IMR-90 (cell line): ENCODE results near the gene RNF223. TPM values are rescaled to one million over a fixed set of nuclear protein-coding genes. Genes with fewer than 3 reads are reported as not detected.

Experiments
- ATAC-seq: fragments of 200-7000 bp; cut with Tn5 transposase; 2 replicates; pipeline ENCODE4 v1.9.1; 2020; ENCODE audit warnings: low read depth, mild to moderate bottlenecking, moderate library complexity
- BruUV-seq: library from RNA; stranded (reverse); fragments of 400-500 nt; replicated peaks from 2 replicates; lab custom pipeline; 2021; lab: Mats Ljungman, UMichigan
- CTCF ChIA-PET: fragments of 300-600 bp; formaldehyde crosslinking; extraction: SDS; loops from one replicate; lab custom pipeline; 2021; ENCODE audit warnings: antibody characterized with exemption; lab: Yijun Ruan, JAX
- POLR2A ChIA-PET: fragments of 300-600 bp; sonication (Branson Sonifier 250); formaldehyde crosslinking; loops from one replicate; lab custom pipeline; 2022; ENCODE audit warnings: antibody characterized with exemption; ENCODE audit not compliant: unreplicated experiment; lab: Charles Lee
- DNase-seq: peaks from one replicate; pipeline ENCODE4 v3.0.0; 2013
- H2AFZ ChIP-seq: replicated peaks from 2 replicates; pipeline ENCODE3; 2013; ENCODE audit warnings: low read length, mild to moderate bottlenecking; ENCODE audit not compliant: poor library complexity
- H2AK5ac ChIP-seq: 2 replicates; pipeline ENCODE4 v1.6.1; 2013; ENCODE audit warnings: low read depth, low read length, inconsistent platforms
- H2AK9ac ChIP-seq: replicated peaks from 2 replicates; pipeline ENCODE3; 2013; ENCODE audit warnings: mild to moderate bottlenecking, low read depth, low read length, moderate library complexity; ENCODE audit not compliant: poor library complexity
- H2BK120ac ChIP-seq: 2 replicates; pipeline ENCODE4 v1.6.1; 2013; ENCODE audit warnings: low read depth, low read length, inconsistent platforms
- H2BK15ac ChIP-seq: 3 replicates; pipeline ENCODE4 v1.6.1; 2013; ENCODE audit warnings: low read depth, low read length, inconsistent platforms
- H2BK20ac ChIP-seq: 2 replicates; pipeline ENCODE4 v1.6.1; 2013; ENCODE audit warnings: low read depth, mild to moderate bottlenecking, inconsistent platforms, low read length, moderate library complexity
- H2BK5ac ChIP-seq: 2 replicates; pipeline ENCODE4 v1.6.1; 2013; ENCODE audit warnings: mild to moderate bottlenecking, low read depth, low read length, inconsistent platforms; ENCODE audit not compliant: poor library complexity, severe bottlenecking
- H3K14ac ChIP-seq: replicated peaks from 2 replicates; pipeline ENCODE4 v1.6.1; 2013; ENCODE audit warnings: low read depth, low read length, inconsistent platforms
- H3K18ac ChIP-seq: 2 replicates; pipeline ENCODE4 v1.6.1; 2013; ENCODE audit warnings: low read depth, low read length, control low read depth
- H3K23ac ChIP-seq: 2 replicates; pipeline ENCODE4 v1.6.1; 2013; ENCODE audit warnings: low read depth, low read length, inconsistent platforms
- H3K27ac ChIP-seq: 2 replicates; pipeline ENCODE4 v1.5.1; 2013; ENCODE audit warnings: mild to moderate bottlenecking, control low read depth, low read length; ENCODE audit not compliant: insufficient read depth
- H3K27me3 ChIP-seq: 2 replicates; pipeline ENCODE4 v1.6.1; 2013; ENCODE audit warnings: low read length; ENCODE audit not compliant: control insufficient read depth, insufficient read depth
- H3K36me3 ChIP-seq: 2 replicates; pipeline ENCODE4 v1.6.1; 2013; ENCODE audit warnings: low read length, mixed read lengths; ENCODE audit not compliant: control insufficient read depth, insufficient read depth
- H3K4ac ChIP-seq: 2 replicates; pipeline ENCODE4 v1.6.1; 2013; ENCODE audit warnings: low read depth, low read length, inconsistent platforms
- H3K4me1 ChIP-seq: 2 replicates; pipeline ENCODE4 v1.6.1; 2013; ENCODE audit warnings: low read length, mixed read lengths; ENCODE audit not compliant: control insufficient read depth, insufficient read depth
- H3K4me2 ChIP-seq: 2 replicates; pipeline ENCODE4 v1.6.1; 2013; ENCODE audit warnings: low read depth, mild to moderate bottlenecking, control low read depth, low read length, moderate library complexity
- H3K4me3 ChIP-seq: 2 replicates; pipeline ENCODE4 v1.5.1; 2013; ENCODE audit warnings: low read depth, mild to moderate bottlenecking, control low read depth, low read length, moderate library complexity; ENCODE audit not compliant: insufficient read depth
- H3K56ac ChIP-seq: 2 replicates; pipeline ENCODE4 v1.6.1; 2013; ENCODE audit warnings: low read length, inconsistent platforms; ENCODE audit not compliant: insufficient read depth; ENCODE audit errors: extremely low read depth
- H3K79me1 ChIP-seq, 2 experiments: 2 replicates each; pipeline ENCODE4 v1.6.1; 2013; ENCODE audit warnings: low read length in 2 of 2, inconsistent platforms in 1 of 2, low read depth in 1 of 2
- H3K9ac ChIP-seq: 2 replicates; pipeline ENCODE4 v1.6.1; 2013; ENCODE audit warnings: low read depth, low read length, control low read depth
- H3K9me1 ChIP-seq: 2 replicates; pipeline ENCODE4 v1.6.1; 2013; ENCODE audit warnings: low read length, inconsistent platforms; ENCODE audit not compliant: insufficient read depth
- H3K9me3 ChIP-seq: 2 replicates; pipeline ENCODE4 v1.6.1; 2013; ENCODE audit warnings: low read length; ENCODE audit not compliant: control insufficient read depth, insufficient read depth
- H4K20me1 ChIP-seq: 2 replicates; pipeline ENCODE4 v1.6.1; 2013; ENCODE audit warnings: low read length, inconsistent platforms; ENCODE audit not compliant: insufficient read depth
- H4K5ac ChIP-seq: 2 replicates; pipeline ENCODE4 v1.6.1; 2013; ENCODE audit warnings: mild to moderate bottlenecking, low read depth, low read length, control low read depth
- H4K8ac ChIP-seq, 2 experiments: 2 replicates each; pipeline ENCODE4 v1.6.1; 2013; ENCODE audit warnings: low read depth in 2 of 2, low read length in 2 of 2, control low read depth in 1 of 2, inconsistent platforms in 1 of 2
- H4K91ac ChIP-seq: 2 replicates; pipeline ENCODE4 v1.6.1; 2013; ENCODE audit warnings: low read depth, low read length, inconsistent platforms; ENCODE audit not compliant: insufficient read depth
- CEBPB ChIP-seq: IDR thresholded peaks from 2 replicates; pipeline ENCODE4 v1.6.1; 2012; ENCODE audit warnings: low read depth, low read length, improper control_type of control experiment
- CHD1 ChIP-seq: IDR thresholded peaks from 2 replicates; pipeline ENCODE4 v1.6.1; 2012; ENCODE audit warnings: low read depth, low read length, improper control_type of control experiment
- FOS ChIP-seq: fragments of 150-350 bp; IDR thresholded peaks from 2 replicates; pipeline ENCODE4 v1.6.1; 2016; ENCODE audit warnings: low read depth, low read length
- MAFK ChIP-seq: IDR thresholded peaks from 2 replicates; pipeline ENCODE4 v1.6.1; 2012; ENCODE audit warnings: low read depth, low read length, improper control_type of control experiment
- MAZ ChIP-seq: IDR thresholded peaks from 2 replicates; pipeline ENCODE4 v1.6.1; 2012; ENCODE audit warnings: low read depth, mild to moderate bottlenecking, low read length, improper control_type of control experiment, moderate library complexity, borderline replicate concordance
- MXI1 ChIP-seq: IDR thresholded peaks from 2 replicates; pipeline ENCODE4 v1.6.1; 2012; ENCODE audit warnings: low read depth, mild to moderate bottlenecking, low read length, moderate library complexity, borderline replicate concordance
- NFE2L2 ChIP-seq: fragments of 150-350 bp; IDR thresholded peaks from 2 replicates; pipeline ENCODE4 v1.6.1; 2016; ENCODE audit warnings: low read depth, mild to moderate bottlenecking, low read length
- POLR2A ChIP-seq: IDR thresholded peaks from 2 replicates; pipeline ENCODE4 v1.6.1; 2012; ENCODE audit warnings: mild to moderate bottlenecking, low read depth, low read length
- RAD21 ChIP-seq: IDR thresholded peaks from 2 replicates; pipeline ENCODE4 v1.6.1; 2012; ENCODE audit warnings: low read length, improper control_type of control experiment
- RCOR1 ChIP-seq: IDR thresholded peaks from 2 replicates; pipeline ENCODE4 v1.6.1; 2012; ENCODE audit warnings: mild to moderate bottlenecking, low read length, improper control_type of control experiment; ENCODE audit not compliant: insufficient replicate concordance
- RFX5 ChIP-seq: IDR thresholded peaks from 2 replicates; pipeline ENCODE4 v1.8.0; 2012; ENCODE audit warnings: low read depth, mild to moderate bottlenecking, low read length, moderate library complexity
- SMC3 ChIP-seq: fragments of 150-350 bp; IDR thresholded peaks from 2 replicates; pipeline ENCODE4 v1.6.1; 2016; ENCODE audit warnings: low read depth, mild to moderate bottlenecking, antibody characterized with exemption, low read length, moderate library complexity
- USF2 ChIP-seq: fragments of 150-350 bp; IDR thresholded peaks from 2 replicates; pipeline ENCODE4 v1.6.1; 2017; ENCODE audit warnings: mild to moderate bottlenecking, antibody characterized with exemption, low read length, low read depth
- WGBS, 2 experiments: methylation state at CpG; one replicate each; pipeline versions ENCODE4 v1.1.5 to v1.1.7; 2013; ENCODE audit warnings: missing lambda C conversion rate in 2 of 2; ENCODE audit not compliant: insufficient read length in 1 of 2; ENCODE audit errors: extremely low coverage in 2 of 2; 5-methylcytosine and 5-hydroxymethylcytosine counted together
- dilution Hi-C: fragments of 300-500 bp; cut with HindIII; formaldehyde crosslinking; loops from one replicate; pipeline ENCODE4 v1.14.3; 2018; ENCODE audit warnings: low sequenced_read_pairs; ENCODE audit not compliant: unreplicated experiment
- in situ Hi-C: fragments of 300-500 bp; cut with MboI; formaldehyde crosslinking; loops from 3 replicates; pipeline ENCODE4 v1.14.3; 2019; ENCODE audit warnings: low sequenced_read_pairs, inconsistent platforms, mixed read lengths
- intact Hi-C: fragments of 100-400 bp; cut with micrococcal nuclease; formaldehyde crosslinking; loops from 2 replicates; pipeline ENCODE4 v1.10.0; 2022
- polyA plus RNA-seq, 3 experiments: library from polyadenylated mRNA; depleted of rRNA; stranded (reverse); fragments of >200 nt; gene quantifications; 2 replicates each; pipeline ENCODE4 v1.2.3, GENCODE V29; 2012; ENCODE audit warnings: low replicate concordance in 1 of 3
- total RNA-seq: library from RNA; depleted of rRNA; stranded (reverse); fragments of >200 nt; gene quantifications from 2 replicates; pipeline ENCODE4 v1.2.3, GENCODE V29; 2012
- TF ChIP-seq, protein P1 (sequence below): fragments of 150-350 bp; IDR thresholded peaks from 2 replicates; pipeline ENCODE4 v1.6.1; 2016; ENCODE audit warnings: low read depth, mild to moderate bottlenecking, low read length, moderate library complexity, borderline replicate concordance

The RNF223 gene
- total and polyA plus RNA-seq, 2 of the 4 experiments (the other 2 are of a cell fraction) = not detected

- TF ChIP-seq RFX5 = no peak
These were observed 12.1 kb upstream of the RNF223 start (continued) for GRCh38 chr1:1085911-1086841.

DNA sequence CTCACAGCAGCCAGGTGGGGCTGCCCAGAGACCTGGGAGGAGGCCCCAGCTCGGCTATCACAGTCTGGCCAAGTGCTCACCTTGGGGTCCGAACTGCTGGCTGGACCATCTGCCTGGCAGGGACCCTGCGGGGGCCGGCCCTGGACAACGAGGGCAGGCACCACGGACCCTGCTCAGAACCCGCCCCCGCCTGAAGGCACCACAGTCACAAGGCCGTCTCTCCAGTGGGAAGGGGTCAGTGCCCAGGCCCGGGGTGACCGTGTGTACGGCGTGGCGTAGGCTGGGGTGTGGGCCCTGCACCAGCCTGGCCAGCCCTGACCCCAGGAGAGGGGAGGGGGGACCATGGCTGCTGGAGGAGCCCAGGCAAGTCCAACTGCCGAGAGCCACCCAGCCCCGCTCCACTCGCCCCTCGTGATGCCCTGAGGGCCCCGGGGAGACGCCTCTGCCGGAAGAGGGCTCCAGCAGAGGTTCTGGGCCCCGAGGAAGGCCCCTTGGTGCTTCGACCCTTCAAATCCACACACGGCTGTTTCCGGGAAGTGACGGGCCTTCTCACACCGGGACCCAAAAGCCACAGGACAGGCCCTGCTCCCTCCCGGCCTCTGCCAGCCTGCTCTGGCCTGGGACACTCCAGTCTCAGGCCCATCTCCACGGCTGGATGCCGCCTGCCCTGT is 11.2 kb upstream of the RNF223 start:
- in situ Hi-C loops (no loop called here), dilution Hi-C loops (no loop called here), intact Hi-C loops (no loop called here)
- H2AK9ac ChIP-seq = no peak overlapping the region
- no peak overlapping the region for H3K9ac ChIP-seq
- no peak overlapping the region for H3K4me2 ChIP-seq
- ATAC-seq (no peak), DNase-seq (no peak)
- H2BK15ac ChIP-seq = no peak overlapping the region
- no TSS peak for BruUV-seq
- no peaks in the 10 kb centered on the region for H3K9me1 ChIP-seq
- H2AFZ ChIP-seq = no peak overlapping the region
- H3K9me3 ChIP-seq = no peaks in the 10 kb centered on the region
- H2AK5ac ChIP-seq = no peak overlapping the region
- H2BK20ac ChIP-seq = no peak overlapping the region
- no peak overlapping the region for H3K14ac ChIP-seq
- no peaks in the 10 kb centered on the region; the same call in 1 of the 2 replicates for H4K20me1 ChIP-seq
- no peak overlapping the region for H4K91ac ChIP-seq
- no peak overlapping the region for H3K23ac ChIP-seq
- ChIA-PET POLR2A (no interaction called here), CTCF (no interaction called here)
- H3K4me3 ChIP-seq = no peak overlapping the region
- H3K4ac ChIP-seq = no peak overlapping the region
- 94% methylated on average over 19 of the region's 30 CpGs; no CpG with 5 or more reads in 1 of the 2 experiments for WGBS, 2 experiments
- H4K5ac ChIP-seq = no peak overlapping the region
- no peak overlapping the region for H2BK120ac ChIP-seq
- H4K8ac ChIP-seq = no peak overlapping the region
- H3K36me3 ChIP-seq = peaks cover 4% of the 10 kb centered on the region
- H2BK5ac ChIP-seq = no peak overlapping the region
- no peaks in the 10 kb centered on the region for H3K27me3 ChIP-seq
- no peak overlapping the region for H3K56ac ChIP-seq
- no peak overlapping the region for H3K27ac ChIP-seq
- no peaks in the 10 kb centered on the region for H3K79me1 ChIP-seq
- H3K18ac ChIP-seq = no peak overlapping the region
- peaks cover 1% of the 10 kb centered on the region; the same call in 1 of the 2 replicates for H3K4me1 ChIP-seq
- TF ChIP-seq CHD1 (no peak), CEBPB (no peak), RAD21 (no peak), USF2 (no peak), MXI1 (no peak), SMC3 (no peak), NFE2L2 (no peak), MAFK (no peak), RFX5 (no peak), RCOR1 (no peak), POLR2A (no peak), FOS (no peak), MAZ (no peak)
- TF ChIP-seq, protein P1, sequence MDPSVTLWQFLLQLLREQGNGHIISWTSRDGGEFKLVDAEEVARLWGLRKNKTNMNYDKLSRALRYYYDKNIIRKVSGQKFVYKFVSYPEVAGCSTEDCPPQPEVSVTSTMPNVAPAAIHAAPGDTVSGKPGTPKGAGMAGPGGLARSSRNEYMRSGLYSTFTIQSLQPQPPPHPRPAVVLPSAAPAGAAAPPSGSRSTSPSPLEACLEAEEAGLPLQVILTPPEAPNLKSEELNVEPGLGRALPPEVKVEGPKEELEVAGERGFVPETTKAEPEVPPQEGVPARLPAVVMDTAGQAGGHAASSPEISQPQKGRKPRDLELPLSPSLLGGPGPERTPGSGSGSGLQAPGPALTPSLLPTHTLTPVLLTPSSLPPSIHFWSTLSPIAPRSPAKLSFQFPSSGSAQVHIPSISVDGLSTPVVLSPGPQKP = no peak
